GM19238 (cell line): Measurements from ENCODE around the gene KRCC1.
"Not testable (repeated sequence)": the region's sequence is repeated elsewhere in the genome, so short reads cannot be mapped to it uniquely, and the experiment has no call there.

Experiments used
- DNase-seq: peaks from one replicate; pipeline ENCODE4 v3.0.0; 2011; ENCODE audit warnings: low spot score; ENCODE audit not compliant: insufficient read length

KRCC1 gene

DNA sequence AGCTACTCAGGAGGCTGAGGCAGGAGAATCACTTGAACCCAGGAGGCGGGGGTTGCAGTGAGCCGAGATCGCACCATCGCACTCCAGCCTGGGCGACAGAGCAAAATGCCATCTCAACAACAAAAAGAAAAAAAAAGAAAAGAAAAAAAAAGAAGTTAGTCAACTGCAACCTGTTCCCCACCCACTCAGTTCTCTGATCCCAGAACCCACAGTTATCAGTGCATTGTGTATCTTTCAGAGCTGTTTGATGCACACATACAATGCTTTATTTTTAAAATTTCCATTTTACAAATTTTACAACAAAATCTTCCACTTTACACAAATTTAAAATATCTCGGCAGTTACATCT is 53.2 kb downstream of the KRCC1 start:
- DNase-seq, result no peak

DNA sequence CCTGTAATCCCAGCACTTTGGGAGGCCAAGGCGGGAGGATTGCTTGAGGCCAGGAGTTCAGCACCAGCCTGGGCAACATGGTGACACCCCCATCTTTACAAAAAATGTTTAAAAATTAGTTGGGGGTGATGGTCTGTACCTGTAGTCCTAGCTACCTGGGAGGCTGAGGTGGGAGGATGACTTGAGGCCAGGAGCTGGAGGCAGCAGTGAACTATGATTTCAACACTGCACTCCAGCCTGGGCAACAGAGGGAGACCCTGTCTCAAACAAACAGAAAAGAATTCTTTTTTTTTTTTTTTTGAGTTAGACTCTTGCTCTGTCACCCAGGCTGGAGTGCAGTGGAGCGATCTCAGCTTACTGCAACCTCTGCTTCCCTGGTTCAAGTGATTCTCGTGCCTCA is 55.1 kb downstream of the KRCC1 start:
- DNase-seq, result not testable (repeated sequence)

DNA sequence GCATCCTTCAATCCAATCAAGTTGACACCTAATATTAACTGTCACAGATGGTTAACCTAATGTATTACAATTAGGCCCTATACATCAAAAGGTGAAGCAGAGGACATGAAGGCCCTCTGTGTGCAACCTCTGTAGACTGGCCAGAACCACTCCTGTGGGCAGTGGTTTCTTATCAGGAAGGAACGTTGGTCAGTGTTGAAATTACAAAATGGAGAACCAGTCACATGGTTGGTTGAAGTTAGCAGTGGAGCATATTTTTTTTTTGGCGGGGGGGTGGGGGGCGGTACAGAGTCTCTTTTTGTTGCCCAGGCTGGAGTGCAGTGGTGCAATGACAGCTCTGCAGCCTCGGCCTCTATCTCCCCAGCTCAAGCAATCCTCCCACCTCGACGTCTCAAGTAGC is 59.0 kb downstream of the KRCC1 start:
- DNase-seq, result no peak

DNA sequence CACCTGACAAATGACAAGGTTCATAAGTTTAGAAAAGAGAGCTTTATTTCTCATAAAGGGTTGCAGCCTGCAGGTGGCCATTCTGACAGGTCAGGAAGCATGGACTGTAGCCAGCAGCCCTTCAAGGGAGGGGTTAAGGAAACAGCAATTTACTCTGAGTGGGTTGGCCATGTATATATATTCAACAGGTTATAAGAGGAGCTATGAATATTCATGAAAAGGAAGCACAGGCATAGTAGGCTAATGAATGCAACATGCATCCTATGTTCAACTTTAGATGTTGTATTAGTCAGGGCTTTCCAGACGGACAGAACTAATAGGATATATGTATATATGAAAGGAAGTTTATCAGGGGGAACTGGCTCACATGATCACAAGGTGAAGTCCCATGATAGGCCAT is 59.8 kb downstream of the KRCC1 start:
- no peak for DNase-seq

DNA sequence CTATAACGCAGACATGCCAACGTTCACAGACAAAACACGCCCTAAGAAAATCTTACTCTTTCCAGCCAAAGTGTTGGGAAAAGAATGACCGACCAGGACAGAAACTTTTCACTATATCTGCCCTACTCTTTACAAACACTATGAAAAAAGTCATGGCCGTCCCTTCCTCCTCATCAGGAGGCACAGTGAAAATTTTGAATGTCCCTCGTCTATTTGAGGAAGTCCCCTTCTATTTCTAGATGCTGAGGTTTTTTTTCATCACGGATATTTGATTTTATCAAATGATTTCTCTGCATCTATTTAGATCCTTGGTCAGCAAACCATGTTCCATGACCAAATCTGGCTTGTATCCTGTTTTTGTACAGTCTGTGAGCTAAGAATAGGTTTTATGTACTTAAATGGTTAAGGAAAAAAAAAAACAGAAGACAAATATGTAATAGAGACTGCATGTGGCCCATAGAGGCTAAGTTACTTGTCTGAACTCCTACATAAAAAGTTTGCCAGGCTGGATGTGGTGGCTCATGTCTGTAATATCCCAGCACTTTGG is 61.2 kb downstream of the KRCC1 start:
- not testable (repeated sequence) for DNase-seq

DNA sequence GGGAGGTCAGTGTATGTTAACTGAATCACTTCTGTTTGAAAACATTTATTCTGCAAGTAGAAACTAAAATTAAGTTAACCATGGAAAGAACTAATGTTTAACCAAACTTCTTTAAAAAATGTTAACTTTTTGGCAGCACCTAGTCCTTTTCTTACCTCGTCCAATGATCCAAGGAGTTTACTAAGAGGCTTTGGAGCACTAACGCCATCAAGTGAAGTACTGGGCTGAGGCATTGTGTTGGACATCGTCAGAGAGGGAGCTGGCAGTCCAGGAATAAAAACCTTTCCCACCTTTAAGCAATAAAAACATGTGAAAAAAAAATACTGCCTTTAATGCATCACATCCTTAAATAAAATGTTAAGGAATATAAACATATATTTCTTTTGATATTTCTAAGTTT is 63.0 kb downstream of the KRCC1 start:
- not testable (repeated sequence) for DNase-seq

DNA sequence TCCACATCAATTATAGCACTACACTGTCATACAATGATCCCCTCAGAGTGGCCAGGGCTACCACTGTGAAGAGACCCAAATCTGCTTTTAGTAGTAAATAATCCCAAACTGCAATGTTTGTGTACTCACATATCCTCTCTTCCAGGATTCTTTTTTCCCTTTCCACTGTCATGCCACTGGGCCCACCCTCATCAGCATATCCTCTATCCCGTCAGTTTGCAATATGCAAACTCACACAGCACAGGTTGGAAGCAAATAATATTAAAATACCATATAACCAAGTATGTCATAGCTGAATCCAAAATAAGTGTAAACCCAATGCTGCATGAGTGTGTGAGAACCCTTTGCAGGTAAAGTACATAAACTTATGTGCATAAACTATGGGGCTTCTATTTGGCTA is 68.1 kb downstream of the KRCC1 start:
- not testable (repeated sequence) for DNase-seq

DNA sequence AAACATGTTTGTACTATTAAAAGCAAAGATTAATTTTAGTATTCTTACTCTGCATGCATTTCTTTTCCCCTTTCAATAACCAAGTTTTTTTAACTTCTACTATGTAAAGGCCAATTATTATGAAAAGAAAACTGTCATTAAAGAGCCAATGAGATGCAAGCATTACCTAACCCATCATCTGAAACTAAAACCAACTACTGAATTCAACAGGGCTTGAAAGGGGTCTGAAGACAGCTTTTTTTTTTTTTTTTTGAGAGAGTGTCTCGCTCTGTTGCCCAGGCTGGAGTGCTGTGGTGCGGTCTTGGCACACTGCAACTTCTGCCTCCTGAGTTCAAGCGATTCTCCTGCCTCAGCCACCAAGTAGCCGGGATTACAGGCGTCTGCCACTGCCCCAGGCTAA is 69.7 kb downstream of the KRCC1 start:
- DNase-seq, result not testable (repeated sequence)

DNA sequence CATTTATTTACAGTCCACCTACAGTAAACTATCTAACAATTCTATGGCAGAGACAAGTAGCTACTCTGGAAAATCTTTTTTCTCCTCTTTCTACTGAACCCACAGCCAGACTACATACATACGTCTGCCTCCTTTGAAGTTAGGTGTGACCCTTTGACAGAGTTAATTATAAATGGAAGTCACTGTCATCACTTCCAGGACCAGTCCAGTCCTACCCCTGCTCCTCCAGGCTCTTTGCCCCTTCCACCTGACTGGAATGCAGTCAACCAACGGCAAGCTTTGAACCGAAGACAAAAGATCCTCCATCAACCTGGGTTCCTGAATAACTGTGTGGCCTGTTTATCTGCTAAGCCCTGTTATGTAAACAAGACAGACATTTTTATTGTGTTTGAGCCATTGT is 74.4 kb downstream of the KRCC1 start:
- DNase-seq, result not testable (repeated sequence)
